Left lobe of liver (tissue), 2 donors: ENCODE results near the gene UROC1. TPM values are rescaled to one million over a fixed set of nuclear protein-coding genes. Genes with fewer than 3 reads are reported as not detected.

Experiments
- ATAC-seq: fragments of 200-7000 bp; cut with Tn5 transposase; one replicate; pipeline ENCODE4 v1.9.1; 2020; ENCODE audit warnings: mild to moderate bottlenecking, moderate library complexity
- DNase-seq: peaks from one replicate; pipeline ENCODE4 v3.0.0-alpha.2; 2020; ENCODE audit warnings: low spot score
- total RNA-seq: library from RNA; stranded (reverse); gene quantifications from one replicate; pipeline ENCODE4 v1.2.1, GENCODE V29; 2021
- donor health status: DM: no; HTN: no; CAD: no; lungs with moderate emphysema.
- donor health status: DM: no; HTN: yes; CAD: no.

UROC1 gene
- total RNA-seq, 1 donor from 2014 or later, result 112 TPM

- DNase-seq, result peak; percentile 47
- ATAC-seq, result peak; percentile 4
Observed at GRCh38 chr3:126433496-126434263, 83.9 kb downstream of the UROC1 start.

GRCh38 chr3:126433105-126433430 lies 84.5 kb downstream of the UROC1 start:
- DNase-seq (peak; percentile 43), ATAC-seq (no peak)

- ATAC-seq, result no peak
Observed at GRCh38 chr3:126432361-126433104, 85.0 kb downstream of the UROC1 start.

More at GRCh38 chr3:126432361-126433104, 85.0 kb downstream of the UROC1 start:
- DNase-seq, result no peak

Other genes with a start within 250 kb of the UROC1 start
- 105 TPM for gene KLF15, start 160.4 kb downstream of the UROC1 start, total RNA-seq
- gene CFAP100, start 122.9 kb downstream of the UROC1 start, total RNA-seq, result not detected
- gene ZXDC, start 41.9 kb downstream of the UROC1 start, total RNA-seq, result 21.5 TPM
- gene CHST13, start 6.4 kb upstream of the UROC1 start, total RNA-seq, result 43.8 TPM
- not detected for gene C3orf22, start 41.2 kb upstream of the UROC1 start, total RNA-seq
- gene TXNRD3, start 137.4 kb upstream of the UROC1 start, total RNA-seq, result 10.7 TPM
- 3.8 TPM for gene CHCHD6, start 186.5 kb upstream of the UROC1 start, total RNA-seq